Progenitor cell of endocrine pancreas (in vitro differentiated cells): Measurements from ENCODE around the gene KLRD1. TPM values are rescaled to one million over a fixed set of nuclear protein-coding genes. Genes with fewer than 3 reads are reported as not detected.

Source experiments
- DNase-seq: peaks from one replicate; pipeline ENCODE4 v3.0.0; 2021; ENCODE audit warnings: low spot score; ENCODE audit not compliant: unreplicated experiment
- H3K27ac Mint-ChIP-seq: 2 replicates; pipeline ENCODE4 v1.8.0; 2021; ENCODE audit warnings: mild to moderate bottlenecking, moderate library complexity, mixed read lengths
- H3K27me3 Mint-ChIP-seq: 2 replicates; pipeline ENCODE4 v1.8.0; 2021; ENCODE audit warnings: mixed read lengths
- H3K36me3 Mint-ChIP-seq: 2 replicates; pipeline ENCODE4 v1.8.0; 2022; ENCODE audit warnings: mixed read lengths; ENCODE audit not compliant: insufficient read depth
- H3K4me1 Mint-ChIP-seq: 2 replicates; pipeline ENCODE4 v1.8.0; 2021; ENCODE audit warnings: low read depth, mixed read lengths
- H3K4me3 Mint-ChIP-seq: 2 replicates; pipeline ENCODE4 v1.8.0; 2021; ENCODE audit warnings: low read depth, mild to moderate bottlenecking, moderate library complexity, mixed read lengths
- H3K9me3 Mint-ChIP-seq: 2 replicates; pipeline ENCODE4 v1.8.0; 2021; ENCODE audit warnings: low read depth, mixed read lengths
- CTCF ChIP-seq: fragments of 200-600 bp; sonication (generic); IDR thresholded peaks from one replicate; pipeline ENCODE4 v1.5.0; 2021; ENCODE audit warnings: antibody characterized with exemption, mild to moderate bottlenecking; ENCODE audit not compliant: unreplicated experiment
- total RNA-seq: library from RNA; stranded (reverse); gene quantifications from 2 replicates; pipeline ENCODE4 v1.2.1, GENCODE V29; 2021

The KLRD1 gene
- total RNA-seq, 1 donor from 2014 or later = 0.48 TPM

GRCh38 chr12:10278104-10278503 is 29.6 kb upstream of the KLRD1 start:
- no peaks in the 10 kb centered on the region for H3K36me3 Mint-ChIP-seq
- TF ChIP-seq CTCF = no peak
- DNase-seq = no peak
- no peaks in the 10 kb centered on the region for H3K27me3 Mint-ChIP-seq
- H3K4me3 Mint-ChIP-seq = no peak overlapping the region
- H3K27ac Mint-ChIP-seq = no peak overlapping the region
- peaks cover 2% of the 10 kb centered on the region for H3K4me1 Mint-ChIP-seq
- H3K9me3 Mint-ChIP-seq = peaks cover 7% of the 10 kb centered on the region

GRCh38 chr12:10279937-10280336 is 27.7 kb upstream of the KLRD1 start:
- TF ChIP-seq CTCF = no peak
- H3K9me3 Mint-ChIP-seq = peaks cover 3% of the 10 kb centered on the region
- no peaks in the 10 kb centered on the region for H3K36me3 Mint-ChIP-seq
- no peak overlapping the region for H3K4me3 Mint-ChIP-seq
- DNase-seq = no peak
- no peaks in the 10 kb centered on the region for H3K27me3 Mint-ChIP-seq
- peaks cover 2% of the 10 kb centered on the region for H3K4me1 Mint-ChIP-seq
- H3K27ac Mint-ChIP-seq = no peak overlapping the region

- Mint-ChIP-seq H3K4me1 (no peaks in the 10 kb centered on the region), H3K27ac (no peak overlapping the region), H3K9me3 (no peaks in the 10 kb centered on the region), H3K36me3 (no peaks in the 10 kb centered on the region), H3K4me3 (no peak overlapping the region), H3K27me3 (no peaks in the 10 kb centered on the region)
- no peak for TF ChIP-seq CTCF
- no peak for DNase-seq
Measured at GRCh38 chr12:10283027-10283426, 24.6 kb upstream of the KLRD1 start.

GRCh38 chr12:10285919-10286318 is 21.8 kb upstream of the KLRD1 start:
- Mint-ChIP-seq H3K27me3 (no peaks in the 10 kb centered on the region), H3K4me1 (no peaks in the 10 kb centered on the region), H3K36me3 (no peaks in the 10 kb centered on the region), H3K27ac (no peak overlapping the region), H3K4me3 (no peak overlapping the region), H3K9me3 (no peaks in the 10 kb centered on the region)
- DNase-seq = no peak
- no peak for TF ChIP-seq CTCF

GRCh38 chr12:10289005-10289754 is 18.5 kb upstream of the KLRD1 start:
- Mint-ChIP-seq H3K27ac (no peak overlapping the region), H3K9me3 (no peaks in the 10 kb centered on the region), H3K4me3 (no peak overlapping the region), H3K27me3 (no peaks in the 10 kb centered on the region), H3K4me1 (no peaks in the 10 kb centered on the region), H3K36me3 (no peaks in the 10 kb centered on the region)
- no peak for DNase-seq
- no peak for TF ChIP-seq CTCF
